ENCODE data around the gene HS3ST3A1.

Gene HS3ST3A1

DNA sequence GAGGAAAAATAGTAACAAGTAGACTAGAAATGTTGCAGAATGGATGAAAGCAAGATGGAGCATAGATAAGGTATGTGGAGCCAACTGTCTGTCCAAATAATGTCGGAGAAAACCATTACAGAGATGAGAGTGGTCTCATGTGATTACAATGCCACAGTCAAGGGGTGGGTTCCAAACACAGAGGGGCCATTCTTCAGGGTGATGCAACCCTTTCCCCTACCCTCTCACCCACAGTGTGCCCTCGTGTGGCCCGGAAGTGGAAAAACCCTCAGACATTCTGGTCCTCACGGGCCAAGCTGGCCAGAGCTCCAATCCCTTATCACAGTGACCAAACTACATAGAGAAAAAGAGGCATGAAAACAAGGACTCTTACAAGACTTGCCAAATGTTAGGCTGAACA is 17.7 kb upstream of the HS3ST3A1 start:
- peaks cover 9% of the 10 kb centered on the region for H3K9me3 Mint-ChIP-seq
- peaks cover 2% of the 10 kb centered on the region for H3K36me3 Mint-ChIP-seq
- no peaks in the 10 kb centered on the region for H3K4me1 Mint-ChIP-seq
- H3K27ac Mint-ChIP-seq, result no peak overlapping the region
- no peak overlapping the region for H3K4me3 Mint-ChIP-seq
- DNase-seq (ENCODE audit: low spot score in 2 of 2) (no peak), ATAC-seq (ENCODE audit: low read depth) (no peak)
- peaks cover 14% of the 10 kb centered on the region for H3K27me3 Mint-ChIP-seq

DNA sequence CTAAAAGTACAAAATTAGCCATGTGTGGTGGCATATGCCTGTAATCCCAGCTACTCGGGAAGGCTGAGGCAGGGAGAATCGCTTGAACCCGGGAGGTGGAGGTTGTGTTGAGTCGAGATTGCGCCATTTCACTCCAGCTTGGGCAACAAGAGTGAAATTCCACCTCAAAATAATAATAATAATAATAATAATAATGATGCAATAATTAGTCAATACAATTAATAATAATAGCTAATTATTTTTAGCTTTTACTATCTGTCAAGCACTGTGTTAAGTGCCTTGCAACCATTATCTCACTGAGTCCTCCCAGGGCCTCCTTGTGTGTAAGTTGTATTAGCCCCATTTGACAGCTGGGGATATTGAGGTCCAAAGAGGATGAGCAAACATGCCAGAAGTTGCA is 14.3 kb upstream of the HS3ST3A1 start:
- H3K27ac Mint-ChIP-seq, result no peak overlapping the region
- DNase-seq (ENCODE audit: low spot score in 2 of 2), result no peak
- ATAC-seq (ENCODE audit: low read depth), result no peak
- no peak overlapping the region for H3K4me3 Mint-ChIP-seq
- H3K36me3 Mint-ChIP-seq, result no peaks in the 10 kb centered on the region
- peaks cover 6% of the 10 kb centered on the region for H3K9me3 Mint-ChIP-seq
- no peaks in the 10 kb centered on the region for H3K4me1 Mint-ChIP-seq
- H3K27me3 Mint-ChIP-seq, result peaks cover 10% of the 10 kb centered on the region

DNA sequence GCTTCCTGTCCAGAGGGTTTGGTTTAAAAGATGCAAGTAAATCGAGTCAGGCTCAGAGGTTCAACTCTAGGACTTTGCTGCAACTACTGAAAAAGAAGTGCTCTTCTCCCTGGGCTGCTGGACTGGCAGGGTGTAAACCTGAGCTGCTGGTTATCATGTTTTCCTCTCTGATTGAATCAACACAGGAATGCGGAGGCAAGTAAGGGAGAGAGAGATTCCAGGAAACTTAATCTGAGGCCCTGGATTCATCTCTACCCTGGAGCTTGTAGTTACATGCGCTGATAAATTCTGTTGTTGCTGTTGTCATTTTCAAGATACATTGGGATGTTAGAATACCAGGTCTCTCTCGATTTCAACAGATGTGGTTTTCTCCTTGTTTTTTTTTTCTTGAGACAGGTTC is 8.2 kb upstream of the HS3ST3A1 start:
- no peaks in the 10 kb centered on the region for H3K36me3 Mint-ChIP-seq
- DNase-seq (ENCODE audit: low spot score in 2 of 2) (no peak), ATAC-seq (ENCODE audit: low read depth) (no peak)
- H3K27me3 Mint-ChIP-seq, result peaks cover 18% of the 10 kb centered on the region
- H3K9me3 Mint-ChIP-seq, result peaks cover 2% of the 10 kb centered on the region
- H3K27ac Mint-ChIP-seq, result no peak overlapping the region
- no peaks in the 10 kb centered on the region for H3K4me1 Mint-ChIP-seq
- no peak overlapping the region for H3K4me3 Mint-ChIP-seq

DNA sequence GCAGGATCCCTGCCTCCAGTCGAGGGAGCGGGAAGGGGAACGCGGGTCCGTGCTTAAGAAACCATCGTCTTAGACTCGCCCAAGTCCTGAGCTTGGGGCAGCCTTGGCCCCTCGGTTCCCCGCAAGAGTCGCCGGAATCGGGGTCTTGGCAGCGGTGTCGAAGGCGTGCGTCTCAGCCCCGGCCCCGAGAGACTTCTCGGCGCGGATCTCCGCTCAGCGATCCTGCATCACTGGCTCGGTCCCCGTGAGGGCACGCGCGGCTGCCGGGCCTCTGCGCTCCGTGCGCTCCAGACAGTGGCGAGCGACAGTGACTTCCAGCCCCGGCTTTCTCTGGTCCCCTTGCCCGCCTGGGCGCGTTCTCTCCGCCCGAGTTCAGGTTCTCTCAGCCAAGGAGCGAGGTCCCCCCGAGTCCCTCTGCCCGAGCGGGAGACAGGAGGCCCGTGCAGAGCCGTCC is 380 bp downstream of the HS3ST3A1 start:
- Mint-ChIP-seq H3K27ac (no peak overlapping the region), H3K9me3 (no peaks in the 10 kb centered on the region), H3K4me3 (peak overlapping the region; percentile 11), H3K36me3 (no peaks in the 10 kb centered on the region), H3K4me1 (peaks cover 8% of the 10 kb centered on the region), H3K27me3 (peaks cover 35% of the 10 kb centered on the region)
- DNase-seq (ENCODE audit: low spot score in 2 of 2), result no peak
- ATAC-seq (ENCODE audit: low read depth), result no peak

DNA sequence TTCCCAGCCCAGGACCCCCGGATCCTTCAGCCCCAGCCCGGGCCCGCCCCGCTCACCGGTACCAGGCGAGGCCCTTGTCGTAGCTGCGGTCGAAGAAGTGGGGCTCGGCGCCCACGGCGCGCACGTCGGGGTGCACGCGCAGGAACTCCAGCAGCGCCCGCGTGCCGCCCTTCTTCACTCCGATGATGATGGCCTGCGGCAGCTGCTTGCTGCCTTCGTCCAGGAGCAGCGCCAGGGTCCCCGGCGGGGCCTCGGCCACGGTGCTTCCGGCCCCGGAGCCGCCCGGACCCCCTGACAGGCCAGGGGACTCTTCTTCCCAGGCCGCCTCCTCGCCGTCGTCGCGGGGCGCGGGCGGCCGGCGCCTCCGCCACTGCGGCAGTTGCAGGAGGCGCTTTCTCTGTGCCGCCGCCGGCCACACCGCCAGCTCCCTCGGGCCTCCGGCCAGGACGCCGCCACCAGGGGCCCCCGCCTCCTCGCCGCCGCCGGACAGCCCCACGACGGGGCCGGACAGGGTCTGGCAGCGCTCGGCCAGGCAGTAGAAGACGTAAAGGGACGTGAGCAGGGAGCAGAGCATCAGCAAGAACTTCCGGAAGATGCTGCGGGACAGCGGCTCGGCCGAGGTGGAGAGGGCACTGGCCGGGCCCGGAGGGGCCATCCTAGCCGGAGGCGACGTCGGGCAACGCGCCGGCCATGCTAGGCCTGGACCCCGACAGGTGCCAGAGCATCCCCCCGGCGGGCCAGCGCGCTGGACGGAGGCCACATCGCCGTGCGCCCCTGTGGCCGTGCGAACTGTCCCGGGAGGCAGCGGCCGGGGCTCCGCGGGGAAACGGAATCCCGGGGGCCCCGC is 1.0 kb downstream of the HS3ST3A1 start:
- Mint-ChIP-seq H3K9me3 (no peaks in the 10 kb centered on the region), H3K27me3 (peaks cover 36% of the 10 kb centered on the region), H3K36me3 (no peaks in the 10 kb centered on the region), H3K4me1 (peaks cover 8% of the 10 kb centered on the region), H3K27ac (no peak overlapping the region), H3K4me3 (no peak overlapping the region)
- DNase-seq (ENCODE audit: low spot score in 2 of 2) (no peak), ATAC-seq (ENCODE audit: low read depth) (no peak)

DNA sequence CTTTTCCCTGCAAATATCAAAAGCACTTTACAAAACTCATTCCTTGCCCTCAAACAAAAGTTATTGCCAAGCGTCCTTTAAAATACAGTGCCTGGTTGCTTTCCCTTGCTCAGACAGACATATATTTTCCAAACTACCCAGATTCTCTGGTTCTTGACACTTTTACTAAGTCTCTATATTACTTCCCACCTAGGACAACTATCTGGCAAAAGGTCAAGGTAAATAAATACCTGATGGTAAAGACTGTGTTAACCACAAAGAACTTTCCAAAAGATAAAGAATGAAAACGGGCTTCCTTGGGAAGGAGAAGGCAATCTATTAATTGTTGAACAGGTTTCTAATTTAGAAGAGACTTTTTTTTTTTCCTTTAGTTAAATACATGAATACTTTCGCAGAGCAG is 1.9 kb downstream of the HS3ST3A1 start:
- H3K4me3 Mint-ChIP-seq, result no peak overlapping the region
- H3K9me3 Mint-ChIP-seq, result no peaks in the 10 kb centered on the region
- H3K27ac Mint-ChIP-seq, result no peak overlapping the region
- DNase-seq (ENCODE audit: low spot score in 2 of 2) (no peak), ATAC-seq (ENCODE audit: low read depth) (no peak)
- H3K4me1 Mint-ChIP-seq, result peaks cover 8% of the 10 kb centered on the region
- no peaks in the 10 kb centered on the region for H3K36me3 Mint-ChIP-seq
- peaks cover 32% of the 10 kb centered on the region for H3K27me3 Mint-ChIP-seq

DNA sequence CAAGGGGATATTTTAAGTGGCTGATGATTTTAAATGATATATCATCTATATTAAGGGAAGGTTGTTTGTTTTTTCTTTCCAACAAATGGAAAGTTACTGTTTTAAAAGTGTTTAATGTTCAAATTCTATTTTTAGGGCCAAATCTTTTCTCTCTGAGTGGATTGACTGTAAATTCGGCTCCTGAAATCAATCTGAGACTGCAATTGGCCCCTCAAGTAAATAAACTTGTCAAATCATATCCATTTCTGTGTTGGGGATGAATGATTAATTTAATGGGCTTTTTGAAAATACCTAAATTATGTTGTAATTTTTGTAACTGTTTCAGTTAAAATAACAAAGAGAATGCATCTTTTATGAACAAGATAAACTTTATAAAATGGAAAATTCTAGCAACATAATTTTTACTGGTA is 2.6 kb downstream of the HS3ST3A1 start:
- no peaks in the 10 kb centered on the region for H3K9me3 Mint-ChIP-seq
- DNase-seq (ENCODE audit: low spot score in 2 of 2) (no peak), ATAC-seq (ENCODE audit: low read depth) (no peak)
- no peak overlapping the region for H3K4me3 Mint-ChIP-seq
- H3K4me1 Mint-ChIP-seq, result peaks cover 8% of the 10 kb centered on the region
- H3K36me3 Mint-ChIP-seq, result no peaks in the 10 kb centered on the region
- H3K27me3 Mint-ChIP-seq, result peaks cover 28% of the 10 kb centered on the region
- no peak overlapping the region for H3K27ac Mint-ChIP-seq

DNA sequence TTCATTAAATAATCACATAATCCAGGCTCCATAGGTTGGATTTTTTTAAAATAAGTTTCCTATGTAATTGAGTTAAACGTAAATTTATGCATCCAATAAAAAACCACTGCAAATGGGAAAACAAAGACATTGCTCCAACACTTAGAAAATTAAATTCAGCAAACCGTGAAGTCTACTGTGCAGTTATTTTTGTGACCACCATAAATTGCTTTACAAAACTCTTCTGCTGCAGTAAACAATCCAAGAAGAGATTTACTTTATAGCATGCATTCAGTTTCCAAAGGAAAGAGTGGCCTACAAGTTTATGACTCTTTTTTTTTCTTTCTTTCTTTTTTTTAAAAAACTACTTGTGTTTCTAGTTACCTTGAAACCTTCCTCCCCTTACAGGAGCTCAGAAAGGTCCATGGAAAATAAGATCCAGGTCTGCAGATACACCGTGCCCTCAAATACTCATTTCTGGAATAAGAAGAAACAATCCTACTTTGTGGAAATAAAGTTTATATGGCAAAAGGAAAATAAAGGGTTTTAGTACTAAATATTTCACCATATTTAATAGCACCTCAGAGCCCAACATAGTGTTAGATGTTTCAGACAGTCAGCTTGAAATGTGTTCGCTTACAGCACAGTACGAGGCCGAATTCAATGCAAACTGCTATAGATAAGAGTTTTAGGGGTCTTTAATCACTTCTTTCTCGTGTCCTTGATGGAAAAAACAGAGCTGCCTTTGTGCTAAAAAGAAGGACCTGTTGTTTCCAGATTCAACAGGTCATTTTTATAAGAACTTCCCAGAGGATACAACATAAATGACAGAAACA is 3.2 kb downstream of the HS3ST3A1 start:
- ATAC-seq (ENCODE audit: low read depth) (no peak), DNase-seq (ENCODE audit: low spot score in 2 of 2) (no peak)
- Mint-ChIP-seq H3K27me3 (peaks cover 27% of the 10 kb centered on the region), H3K4me3 (no peak overlapping the region), H3K27ac (no peak overlapping the region), H3K4me1 (peaks cover 8% of the 10 kb centered on the region), H3K36me3 (no peaks in the 10 kb centered on the region), H3K9me3 (no peaks in the 10 kb centered on the region)

DNA sequence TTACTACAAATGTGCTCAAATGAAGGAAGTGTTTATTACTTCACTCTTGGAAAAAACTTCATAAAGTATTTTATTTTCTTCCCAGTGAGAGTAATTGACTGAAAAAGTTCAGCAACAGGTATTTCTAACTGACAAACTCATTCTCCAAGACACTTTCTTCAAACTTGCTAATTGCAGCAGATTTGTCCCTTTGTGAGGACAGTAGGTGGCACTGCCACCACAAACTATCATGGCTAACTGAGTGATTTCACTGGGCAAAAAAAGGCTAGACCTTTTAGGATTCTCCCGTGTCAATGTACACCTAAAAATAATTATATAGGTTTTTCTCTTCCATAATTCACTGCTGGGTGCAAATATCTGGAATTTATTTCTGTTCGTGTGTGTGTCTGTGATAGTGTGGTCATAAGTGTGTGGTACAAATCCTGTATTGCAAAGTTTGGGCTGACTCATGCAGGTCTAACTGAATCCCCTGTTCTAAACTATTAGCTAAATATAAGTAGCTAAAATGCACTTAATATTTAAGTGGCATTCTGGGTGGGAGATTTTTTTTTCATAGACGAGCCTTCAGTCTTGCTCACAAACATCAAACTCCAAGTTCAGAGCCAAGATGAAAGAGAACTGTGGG is 3.9 kb downstream of the HS3ST3A1 start:
- ATAC-seq (ENCODE audit: low read depth) (peak; percentile 27), DNase-seq (ENCODE audit: low spot score in 2 of 2) (peak; percentile 13 to 21)
- H3K9me3 Mint-ChIP-seq, result no peaks in the 10 kb centered on the region
- no peak overlapping the region for H3K4me3 Mint-ChIP-seq
- peaks cover 23% of the 10 kb centered on the region for H3K27me3 Mint-ChIP-seq
- H3K27ac Mint-ChIP-seq, result no peak overlapping the region
- peaks cover 8% of the 10 kb centered on the region for H3K4me1 Mint-ChIP-seq
- no peaks in the 10 kb centered on the region for H3K36me3 Mint-ChIP-seq

DNA sequence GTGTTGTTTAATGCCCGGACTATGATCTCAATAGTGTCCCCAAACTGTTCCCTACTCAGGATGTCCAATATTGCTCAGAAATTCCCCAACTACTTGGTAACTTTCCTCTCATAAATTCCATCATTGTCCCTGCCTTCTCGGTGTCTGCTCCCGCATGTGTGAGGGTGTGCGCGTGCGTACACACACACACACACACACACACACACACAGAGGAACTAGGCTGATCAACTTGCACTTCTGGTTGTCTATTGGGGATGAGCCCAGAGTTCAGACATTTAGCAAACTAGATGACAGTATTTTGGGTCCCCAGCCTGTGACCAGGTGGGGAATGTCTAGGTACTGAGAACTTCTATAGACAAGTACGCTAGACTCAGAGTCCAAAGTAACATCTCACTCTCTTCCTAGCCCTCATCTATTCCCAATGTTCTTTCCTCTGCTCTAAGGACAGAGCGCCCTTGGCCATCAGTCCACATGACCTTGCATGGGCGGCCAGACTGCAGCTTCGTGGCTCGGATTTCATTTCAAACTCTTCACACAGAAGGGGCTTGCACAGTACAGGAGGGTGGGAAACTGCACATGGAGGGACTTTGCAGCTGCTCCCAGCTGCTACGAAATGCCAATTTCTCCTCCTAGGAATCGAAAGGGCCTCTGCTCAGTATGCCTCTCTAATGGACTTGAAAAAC is 5.3 kb downstream of the HS3ST3A1 start:
- no peaks in the 10 kb centered on the region for H3K9me3 Mint-ChIP-seq
- ATAC-seq (ENCODE audit: low read depth) (no peak), DNase-seq (ENCODE audit: low spot score in 2 of 2) (no peak)
- H3K4me1 Mint-ChIP-seq, result no peaks in the 10 kb centered on the region
- H3K4me3 Mint-ChIP-seq, result no peak overlapping the region
- H3K36me3 Mint-ChIP-seq, result no peaks in the 10 kb centered on the region
- H3K27me3 Mint-ChIP-seq, result peaks cover 14% of the 10 kb centered on the region
- H3K27ac Mint-ChIP-seq, result no peak overlapping the region

DNA sequence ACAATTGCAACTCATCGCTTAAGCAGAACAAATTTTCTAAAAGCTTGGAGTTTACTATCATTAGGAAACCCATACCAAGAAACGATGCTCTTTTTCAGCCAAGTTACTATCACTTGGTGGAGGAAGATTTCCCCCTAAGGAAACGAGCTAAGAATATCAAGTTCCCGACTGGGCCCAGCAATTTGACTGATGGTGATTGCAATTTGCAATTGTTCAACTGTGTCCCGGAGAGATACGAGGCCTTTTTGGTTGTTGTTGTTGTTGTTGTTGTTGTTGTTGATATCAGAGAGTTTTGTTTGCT is 6.2 kb downstream of the HS3ST3A1 start:
- ATAC-seq (ENCODE audit: low read depth) (no peak), DNase-seq (ENCODE audit: low spot score in 2 of 2) (no peak)
- H3K27ac Mint-ChIP-seq, result no peak overlapping the region
- H3K4me3 Mint-ChIP-seq, result no peak overlapping the region
- H3K27me3 Mint-ChIP-seq, result peaks cover 14% of the 10 kb centered on the region
- H3K9me3 Mint-ChIP-seq, result no peaks in the 10 kb centered on the region
- no peaks in the 10 kb centered on the region for H3K4me1 Mint-ChIP-seq
- H3K36me3 Mint-ChIP-seq, result no peaks in the 10 kb centered on the region

DNA sequence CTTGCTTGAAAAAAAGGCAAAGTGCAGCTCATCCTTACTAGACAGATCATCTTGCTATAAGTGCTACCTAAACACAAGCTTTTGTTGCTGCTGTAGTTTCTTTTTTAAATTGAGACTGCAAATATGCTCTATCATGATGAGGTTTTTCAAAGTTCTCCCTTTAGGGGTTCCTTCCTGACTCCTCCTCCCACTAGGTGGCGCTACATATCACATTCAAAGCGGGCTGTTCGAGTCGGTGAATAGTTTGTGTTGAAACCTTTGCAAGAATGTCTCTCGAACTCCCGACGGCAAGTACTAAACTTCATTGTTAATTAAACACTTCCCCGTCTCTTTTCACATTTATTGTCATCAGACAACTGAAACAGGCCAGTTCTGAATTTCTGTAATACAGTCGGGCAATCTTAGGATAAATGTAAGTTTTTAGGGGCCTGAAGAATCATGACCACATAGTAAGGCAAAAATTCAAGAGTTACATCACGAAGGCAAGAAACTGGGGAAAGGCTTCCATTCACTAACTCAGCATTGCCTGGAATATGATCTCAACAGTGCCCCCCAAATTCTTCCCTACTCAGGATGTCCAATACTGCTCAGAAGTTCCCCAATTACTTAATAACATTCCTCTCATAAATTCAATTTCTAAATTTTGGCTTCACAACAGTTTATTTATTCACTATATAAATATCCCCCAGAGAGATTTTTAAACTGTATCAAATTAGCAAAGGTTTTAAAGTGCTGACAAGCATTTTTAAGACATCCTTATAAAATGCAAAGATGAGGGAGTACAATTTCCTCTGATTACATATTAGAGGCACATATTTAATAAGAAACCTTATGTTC is 6.7 kb downstream of the HS3ST3A1 start:
- no peak overlapping the region for H3K4me3 Mint-ChIP-seq

DNA sequence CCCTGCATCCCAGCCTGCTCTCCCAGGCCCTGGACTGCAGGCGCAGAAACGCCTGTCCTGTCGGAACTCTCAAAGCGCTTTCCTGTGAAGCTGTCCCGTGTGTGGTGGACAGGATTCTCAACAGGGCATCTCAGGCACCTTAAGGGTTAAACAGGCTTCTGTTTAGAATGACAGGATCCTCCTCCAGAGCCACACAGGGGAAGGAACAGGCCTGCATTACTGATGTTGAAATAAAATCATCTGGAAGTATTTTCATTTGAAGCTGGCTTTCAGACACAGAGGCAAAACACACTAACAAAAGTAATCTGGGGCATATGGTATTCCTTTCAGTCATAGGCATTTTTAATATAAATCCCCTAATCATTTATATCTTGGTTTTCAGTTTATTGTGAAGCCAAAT is 7.4 kb downstream of the HS3ST3A1 start:
- no peaks in the 10 kb centered on the region for H3K36me3 Mint-ChIP-seq
- H3K9me3 Mint-ChIP-seq, result no peaks in the 10 kb centered on the region
- H3K27ac Mint-ChIP-seq, result no peak overlapping the region
- H3K4me3 Mint-ChIP-seq, result no peak overlapping the region
- peaks cover 8% of the 10 kb centered on the region for H3K27me3 Mint-ChIP-seq
- ATAC-seq (ENCODE audit: low read depth), result no peak
- H3K4me1 Mint-ChIP-seq, result no peaks in the 10 kb centered on the region
- no peak for DNase-seq (ENCODE audit: low spot score in 2 of 2)

More for the DNA sequence above, 6.7 kb downstream of the HS3ST3A1 start:
- Mint-ChIP-seq H3K4me1 (no peaks in the 10 kb centered on the region), H3K9me3 (no peaks in the 10 kb centered on the region), H3K36me3 (no peaks in the 10 kb centered on the region), H3K27ac (no peak overlapping the region), H3K27me3 (peaks cover 12% of the 10 kb centered on the region)
- peak; percentile 69 for ATAC-seq (ENCODE audit: low read depth)
- DNase-seq (ENCODE audit: low spot score in 2 of 2), result peak; percentile 73 to 76

Data from memory B cell (primary cell).